Loucy (cell line): ENCODE results near the gene KRT12.

Experiments used
- H2AFZ ChIP-seq: fragments of 200-600 bp; sonication (generic); 2 replicates; pipeline ENCODE4 v1.6.0; 2016; ENCODE audit warnings: antibody characterized with exemption, mild to moderate bottlenecking, low read length, moderate library complexity
- H3F3A ChIP-seq: fragments of 200-600 bp; 2 replicates; pipeline ENCODE4 v1.6.0; 2016; ENCODE audit warnings: antibody characterized with exemption, low read depth, mild to moderate bottlenecking
- H3K27me3 ChIP-seq: fragments of 200-600 bp; sonication (generic); 2 replicates; pipeline ENCODE4 v1.6.1; 2014; ENCODE audit warnings: low read length, mild to moderate bottlenecking; ENCODE audit not compliant: insufficient read depth, poor library complexity, severe bottlenecking
- H3K36me3 ChIP-seq: fragments of 200-600 bp; sonication (generic); 2 replicates; pipeline ENCODE4 v1.6.1; 2016; ENCODE audit warnings: low read length; ENCODE audit not compliant: insufficient read depth
- H3K4me1 ChIP-seq: fragments of 200-600 bp; sonication (generic); 2 replicates; pipeline ENCODE4 v1.5.1; 2014; ENCODE audit warnings: low read length, mild to moderate bottlenecking; ENCODE audit not compliant: insufficient read depth, poor library complexity, severe bottlenecking
- H3K4me2 ChIP-seq: fragments of 200-600 bp; sonication (generic); 2 replicates; pipeline ENCODE4 v1.6.0; 2014; ENCODE audit warnings: antibody characterized with exemption, low read length, low read depth, mild to moderate bottlenecking; ENCODE audit not compliant: poor library complexity, severe bottlenecking
- H3K4me3 ChIP-seq: fragments of 200-600 bp; sonication (generic); 2 replicates; pipeline ENCODE4 v1.5.1; 2014; ENCODE audit warnings: low read length, mild to moderate bottlenecking, mixed read lengths; ENCODE audit not compliant: poor library complexity, severe bottlenecking
- H3K79me2 ChIP-seq: fragments of 200-600 bp; sonication (generic); 2 replicates; pipeline ENCODE4 v1.6.1; 2014; ENCODE audit warnings: low read length; ENCODE audit not compliant: insufficient read depth
- H3K9ac ChIP-seq: fragments of 200-600 bp; sonication (generic); 2 replicates; pipeline ENCODE4 v1.6.0; 2014; ENCODE audit warnings: mild to moderate bottlenecking, low read depth, low read length, moderate library complexity; ENCODE audit not compliant: poor library complexity, severe bottlenecking
- H3K9me2 ChIP-seq: fragments of 200-600 bp; sonication (generic); replicated peaks from 2 replicates; pipeline ENCODE4 v1.6.1; 2016; ENCODE audit warnings: low read depth, low read length, mixed read lengths
- H3K9me3 ChIP-seq: fragments of 200-600 bp; sonication (generic); 2 replicates; pipeline ENCODE4 v1.6.1; 2014; ENCODE audit warnings: mild to moderate bottlenecking, antibody characterized with exemption, low read length, low read depth; ENCODE audit not compliant: insufficient read depth
- H4K20me1 ChIP-seq: fragments of 200-600 bp; sonication (generic); 2 replicates; pipeline ENCODE4 v1.6.0; 2014; ENCODE audit warnings: antibody characterized with exemption, low read length, mild to moderate bottlenecking; ENCODE audit not compliant: insufficient read depth, poor library complexity, severe bottlenecking
- CTCF ChIP-seq: fragments of 200-600 bp; sonication (generic); conservative IDR thresholded peaks from 2 replicates; pipeline ENCODE4 v1.5.1; 2014; ENCODE audit warnings: mild to moderate bottlenecking, antibody characterized with exemption, low read length
- EZH2phosphoT487 ChIP-seq: fragments of 200-600 bp; IDR thresholded peaks from 2 replicates; pipeline ENCODE4 v1.6.1; 2018; ENCODE audit warnings: antibody characterized with exemption, mild to moderate bottlenecking, moderate library complexity, borderline replicate concordance

KRT12 gene

GRCh38 chr17:40849723-40850122, 17.3 kb downstream of the KRT12 start:
- H3K36me3 ChIP-seq = no peaks in the 10 kb centered on the region
- H3K79me2 ChIP-seq = no peaks in the 10 kb centered on the region
- no peaks in the 10 kb centered on the region for H3F3A ChIP-seq
- no peaks in the 10 kb centered on the region for H3K9me3 ChIP-seq
- H4K20me1 ChIP-seq = no peaks in the 10 kb centered on the region
- peaks cover 9% of the 10 kb centered on the region for H3K27me3 ChIP-seq
- H3K4me1 ChIP-seq = no peaks in the 10 kb centered on the region
- no peak overlapping the region for H3K9ac ChIP-seq
- H3K4me3 ChIP-seq = no peak overlapping the region
- TF ChIP-seq EZH2phosphoT487 (no peak), CTCF (no peak)
- H3K4me2 ChIP-seq = no peak overlapping the region
- no peak overlapping the region for H2AFZ ChIP-seq
- no peaks in the 10 kb centered on the region for H3K9me2 ChIP-seq

- Histone ChIP-seq H3K36me3 (no peaks in the 10 kb centered on the region), H4K20me1 (no peaks in the 10 kb centered on the region), H3K4me2 (no peak overlapping the region), H3K9me2 (no peaks in the 10 kb centered on the region), H3K4me1 (no peaks in the 10 kb centered on the region), H2AFZ (no peak overlapping the region), H3K79me2 (no peaks in the 10 kb centered on the region), H3F3A (no peaks in the 10 kb centered on the region), H3K9ac (no peak overlapping the region), H3K4me3 (no peak overlapping the region), H3K9me3 (no peaks in the 10 kb centered on the region), H3K27me3 (peaks cover 9% of the 10 kb centered on the region)
- no peak for TF ChIP-seq CTCF
- no peak for TF ChIP-seq EZH2phosphoT487
These were observed 18.3 kb downstream of the KRT12 start for GRCh38 chr17:40848583-40849235.

DNA sequence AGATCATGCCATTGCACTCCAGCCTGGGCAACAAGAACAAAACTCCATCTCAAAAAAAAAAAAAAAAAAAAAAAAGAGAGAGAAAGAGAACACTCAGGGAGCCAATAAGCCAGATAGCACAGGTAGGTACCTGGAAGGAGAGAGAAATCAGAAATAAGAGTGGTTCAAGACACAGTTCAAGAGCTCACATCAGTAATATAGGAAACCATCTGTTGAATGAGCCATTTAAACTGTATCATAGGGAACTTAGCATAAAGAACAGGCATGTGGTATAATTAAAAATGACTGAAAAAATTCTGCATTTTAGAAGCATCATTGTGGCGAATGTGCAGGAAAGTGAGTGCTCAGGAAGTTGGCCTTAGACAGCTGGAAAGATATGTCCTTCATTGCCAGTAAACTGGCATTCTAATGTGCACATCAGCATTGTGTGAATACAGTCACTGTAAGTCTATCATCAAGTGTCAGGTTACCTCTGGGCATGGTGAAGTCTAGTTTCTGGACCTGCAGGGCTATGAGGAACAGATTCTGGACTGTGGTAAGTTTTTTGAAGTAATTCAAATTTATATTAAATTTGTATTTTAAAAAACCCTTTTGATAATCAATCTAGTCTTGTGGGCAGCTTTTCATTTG, 20.4 kb downstream of the KRT12 start:
- Histone ChIP-seq H2AFZ (no peak overlapping the region), H4K20me1 (no peaks in the 10 kb centered on the region), H3K9me2 (no peaks in the 10 kb centered on the region), H3K79me2 (no peaks in the 10 kb centered on the region), H3K36me3 (no peaks in the 10 kb centered on the region), H3K4me1 (no peaks in the 10 kb centered on the region), H3K4me3 (no peak overlapping the region), H3K9ac (no peak overlapping the region), H3F3A (no peaks in the 10 kb centered on the region), H3K27me3 (peaks cover 9% of the 10 kb centered on the region), H3K4me2 (no peak overlapping the region), H3K9me3 (no peaks in the 10 kb centered on the region)
- no peak for TF ChIP-seq CTCF
- TF ChIP-seq EZH2phosphoT487 = no peak
